Measurements from ENCODE around the gene HLA-DMA.
"Not testable (repeated sequence)": the region's sequence is repeated elsewhere in the genome, so short reads cannot be mapped to it uniquely, and the experiment has no call there.

Gene HLA-DMA

DNA sequence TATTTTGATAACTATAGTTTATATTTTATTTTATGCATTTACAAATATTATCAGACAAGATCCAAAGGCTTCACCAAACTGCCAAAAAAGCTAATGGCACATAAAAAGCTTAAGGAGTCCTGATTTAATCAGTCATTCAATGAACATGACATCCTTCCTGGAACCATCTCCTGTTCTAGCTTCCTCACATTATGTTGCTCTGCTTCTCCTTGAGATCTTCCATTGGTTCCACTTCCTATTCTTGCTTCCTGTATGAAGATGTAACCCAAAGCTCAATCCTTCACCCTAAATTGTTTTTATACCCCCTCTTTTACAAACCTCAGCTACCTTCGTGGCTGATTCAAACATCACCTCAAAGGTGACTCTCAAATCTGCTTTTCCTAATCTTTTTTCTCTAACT is 11.0 kb upstream of the HLA-DMA start:
- no peak for DNase-seq (ENCODE audit: low read depth, low spot score)
- no peak overlapping the region for H3K4me3 ChIP-seq (ENCODE audit: low read length)

DNA sequence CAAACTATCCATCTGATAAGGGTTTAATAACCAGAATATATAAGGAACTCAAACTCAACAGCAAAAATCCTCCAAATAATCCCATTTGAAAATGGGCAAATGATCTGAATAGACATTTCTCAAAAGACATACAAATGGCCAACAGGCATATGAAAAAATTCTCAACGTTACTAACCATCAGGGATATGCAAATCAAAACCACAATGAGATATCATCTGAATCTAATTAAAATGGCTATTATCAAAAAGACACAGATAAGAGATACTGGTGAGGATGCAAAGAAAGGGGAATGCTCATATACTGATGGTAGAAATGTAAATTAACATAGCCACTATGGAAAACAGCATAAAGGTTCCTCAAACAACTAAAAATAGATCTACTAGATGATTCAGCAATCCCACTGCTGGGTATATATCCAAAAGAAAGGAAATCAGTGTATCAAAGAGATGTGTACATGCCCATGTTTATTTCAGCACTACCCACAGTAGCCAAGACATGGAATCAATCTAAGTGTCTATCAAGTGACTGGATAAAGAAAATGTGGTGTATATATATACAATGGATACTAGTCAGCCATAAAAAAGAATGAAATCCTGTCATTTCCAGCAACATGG is 9.4 kb upstream of the HLA-DMA start:
- DNase-seq (ENCODE audit: low read depth, low spot score): no peak
- H3K4me3 ChIP-seq (ENCODE audit: low read length): no peak overlapping the region

DNA sequence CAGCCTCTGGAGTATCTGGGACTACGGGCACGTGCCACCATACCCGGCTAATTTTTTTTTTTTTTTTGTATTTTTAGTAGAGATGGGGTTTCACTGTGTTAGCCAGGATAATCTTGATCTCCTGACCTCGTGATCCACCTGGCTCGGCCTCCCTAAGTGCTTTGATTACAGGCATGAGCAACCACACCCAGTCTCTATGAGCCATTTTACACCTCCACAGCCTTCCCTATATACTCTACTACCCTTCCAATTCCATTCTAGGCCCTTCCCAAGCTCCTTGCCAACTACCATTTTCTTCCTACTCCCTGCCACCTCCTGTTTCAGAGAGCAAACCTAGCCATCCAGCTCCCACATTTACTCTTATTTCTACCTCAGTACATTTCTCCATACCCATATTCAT is 7.7 kb upstream of the HLA-DMA start:
- no peak for DNase-seq (ENCODE audit: low read depth, low spot score)
- no peak overlapping the region for H3K4me3 ChIP-seq (ENCODE audit: low read length)

DNA sequence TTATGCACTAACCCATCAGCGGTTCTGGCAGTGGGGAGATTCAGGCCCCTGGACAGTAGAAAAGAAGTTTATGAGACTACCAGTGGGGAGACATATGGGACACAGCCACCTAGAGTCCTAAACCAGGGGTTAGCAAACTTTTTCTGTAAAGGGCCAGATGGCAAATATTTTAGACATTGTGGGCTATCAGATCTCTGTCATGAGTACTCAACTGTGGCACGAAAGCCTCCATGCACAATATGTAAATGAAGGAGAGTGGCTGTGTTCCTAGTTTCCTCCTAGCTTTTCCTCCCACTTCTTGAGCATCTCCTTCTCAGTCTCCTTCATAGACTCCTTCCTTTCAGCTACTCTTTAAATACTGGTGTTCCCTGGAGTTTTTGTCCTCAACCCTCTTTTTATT is 3.3 kb upstream of the HLA-DMA start:
- no peak for DNase-seq (ENCODE audit: low read depth, low spot score)
- no peak overlapping the region for H3K4me3 ChIP-seq (ENCODE audit: low read length)

- DNase-seq (ENCODE audit: low read depth, low spot score): peak; percentile 60
- H3K4me3 ChIP-seq (ENCODE audit: low read length): no peak overlapping the region
Observed at GRCh38 chr6:32954986-32955802, 2.3 kb upstream of the HLA-DMA start.

DNA sequence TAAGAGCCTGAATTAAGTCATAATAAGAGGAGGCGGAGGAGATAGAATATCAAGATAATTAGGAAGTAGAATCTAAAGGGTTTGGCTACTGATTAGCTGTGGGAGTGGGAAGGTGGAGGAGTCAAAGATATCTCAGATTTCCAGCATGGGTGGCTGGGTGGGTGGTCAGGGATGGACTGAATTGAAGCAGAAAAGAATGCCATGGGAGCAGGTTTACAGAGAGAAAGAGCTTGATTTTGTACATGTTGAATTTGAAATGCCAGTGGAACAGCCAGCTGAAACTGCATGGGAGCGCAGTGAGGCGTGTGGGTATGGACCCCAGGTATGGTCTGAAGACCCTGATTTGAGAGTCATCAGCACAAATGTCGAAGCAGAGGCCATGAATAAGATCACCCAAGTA is 1.4 kb upstream of the HLA-DMA start:
- DNase-seq (ENCODE audit: low read depth, low spot score): no peak
- H3K4me3 ChIP-seq (ENCODE audit: low read length): no peak overlapping the region

- DNase-seq (ENCODE audit: low read depth, low spot score): no peak
- H3K4me3 ChIP-seq (ENCODE audit: low read length): no peak overlapping the region
Observed at GRCh38 chr6:32953775-32954174, 878 bp upstream of the HLA-DMA start.

GRCh38 chr6:32950449-32950848 is 2.4 kb downstream of the HLA-DMA start:
- no peak overlapping the region for H3K4me3 ChIP-seq (ENCODE audit: low read length)
- no peak for DNase-seq (ENCODE audit: low read depth, low spot score)

DNA sequence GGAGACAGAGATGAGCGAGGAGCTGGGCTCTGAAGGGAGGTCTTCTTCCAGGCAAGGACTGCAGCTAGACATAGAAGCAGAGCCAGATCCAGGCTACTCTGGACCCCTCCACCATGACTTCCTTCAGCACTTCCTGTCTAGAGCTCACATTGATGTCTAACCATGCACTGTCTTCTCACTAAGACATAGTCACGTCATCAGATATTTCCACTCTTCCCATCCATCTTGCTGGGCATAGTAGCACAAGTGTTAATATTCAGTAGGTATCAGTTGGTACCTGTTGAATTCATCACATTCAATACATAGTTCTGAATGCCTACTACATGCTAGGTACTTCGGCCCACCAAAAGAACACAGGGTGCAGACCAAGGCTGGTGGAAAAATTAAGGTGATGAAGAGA is 2.9 kb downstream of the HLA-DMA start:
- DNase-seq (ENCODE audit: low read depth, low spot score): no peak
- H3K4me3 ChIP-seq (ENCODE audit: low read length): no peak overlapping the region

DNA sequence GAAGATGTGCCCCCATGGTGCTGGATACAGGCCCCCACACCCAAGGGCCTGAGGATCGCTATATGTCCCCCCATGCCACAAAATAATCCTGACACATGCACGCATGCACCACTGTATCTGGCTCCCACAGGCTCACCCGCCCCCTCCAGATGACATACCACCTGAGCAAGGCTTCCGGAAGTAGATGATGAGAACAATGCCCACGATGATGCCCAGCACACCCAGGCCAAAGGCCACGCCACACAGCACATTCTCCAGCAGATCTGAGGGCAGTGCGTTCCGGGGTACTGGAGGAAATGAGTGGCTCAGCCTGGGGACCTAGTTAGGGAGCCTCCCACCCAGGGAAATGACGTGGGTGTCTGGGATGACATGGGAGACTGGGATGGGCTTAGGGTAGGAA is 3.8 kb downstream of the HLA-DMA start:
- no peak overlapping the region for H3K4me3 ChIP-seq (ENCODE audit: low read length)
- DNase-seq (ENCODE audit: low read depth, low spot score): no peak

- no peak overlapping the region for H3K4me3 ChIP-seq (ENCODE audit: low read length)
- DNase-seq (ENCODE audit: low read depth, low spot score): no peak
Observed at GRCh38 chr6:32947552-32948465, 5.1 kb downstream of the HLA-DMA start.

- DNase-seq (ENCODE audit: low read depth, low spot score): no peak
- H3K4me3 ChIP-seq (ENCODE audit: low read length): no peak overlapping the region
Observed at GRCh38 chr6:32946893-32947292, 6.0 kb downstream of the HLA-DMA start.

GRCh38 chr6:32945953-32946352 is 6.9 kb downstream of the HLA-DMA start:
- H3K4me3 ChIP-seq (ENCODE audit: low read length): no peak overlapping the region

GRCh38 chr6:32945108-32945760 is 7.7 kb downstream of the HLA-DMA start:
- H3K4me3 ChIP-seq (ENCODE audit: low read length): no peak overlapping the region
- DNase-seq (ENCODE audit: low read depth, low spot score): no peak

More at GRCh38 chr6:32945953-32946352, 6.9 kb downstream of the HLA-DMA start:
- DNase-seq (ENCODE audit: low read depth, low spot score): no peak

DNA sequence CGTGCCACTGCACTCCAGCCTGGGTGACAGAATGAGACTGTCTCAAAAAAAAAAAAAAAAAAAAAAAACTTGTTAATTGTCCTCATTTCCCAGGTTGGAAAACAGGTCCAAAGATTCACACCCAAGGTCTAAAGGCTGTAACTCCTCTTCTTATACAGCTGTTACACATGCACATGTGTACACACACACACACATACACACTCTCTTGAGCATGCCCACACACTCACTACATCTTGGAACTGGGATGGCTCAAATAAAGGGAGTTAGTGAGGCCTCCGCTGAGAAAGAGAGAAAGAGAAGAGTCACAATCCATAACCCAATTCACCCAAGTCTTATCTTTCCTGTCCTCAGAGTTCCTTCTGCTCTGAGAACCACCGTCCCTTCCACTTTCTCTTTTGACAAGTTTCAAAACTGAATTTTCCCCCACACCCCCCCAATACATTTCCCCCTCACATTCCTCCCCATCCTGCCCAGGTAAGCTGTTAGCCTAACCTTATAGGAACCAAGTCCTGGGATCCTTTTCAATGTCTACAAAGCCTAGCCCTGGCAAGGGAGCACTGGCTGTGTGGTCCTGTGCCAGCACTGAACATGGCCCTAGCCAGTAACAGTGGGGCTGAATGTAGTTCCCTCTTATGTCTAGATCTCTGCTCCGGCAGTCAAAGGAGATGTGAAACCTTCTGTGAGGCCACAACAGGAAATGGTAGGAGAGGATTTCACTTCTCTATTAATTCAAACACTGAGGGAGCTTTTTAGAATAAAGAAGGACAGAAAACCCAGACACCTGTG is 8.8 kb downstream of the HLA-DMA start:
- H3K4me3 ChIP-seq (ENCODE audit: low read length): peak overlapping the region; percentile 30
- peak; percentile 69 for DNase-seq (ENCODE audit: low read depth, low spot score)

DNA sequence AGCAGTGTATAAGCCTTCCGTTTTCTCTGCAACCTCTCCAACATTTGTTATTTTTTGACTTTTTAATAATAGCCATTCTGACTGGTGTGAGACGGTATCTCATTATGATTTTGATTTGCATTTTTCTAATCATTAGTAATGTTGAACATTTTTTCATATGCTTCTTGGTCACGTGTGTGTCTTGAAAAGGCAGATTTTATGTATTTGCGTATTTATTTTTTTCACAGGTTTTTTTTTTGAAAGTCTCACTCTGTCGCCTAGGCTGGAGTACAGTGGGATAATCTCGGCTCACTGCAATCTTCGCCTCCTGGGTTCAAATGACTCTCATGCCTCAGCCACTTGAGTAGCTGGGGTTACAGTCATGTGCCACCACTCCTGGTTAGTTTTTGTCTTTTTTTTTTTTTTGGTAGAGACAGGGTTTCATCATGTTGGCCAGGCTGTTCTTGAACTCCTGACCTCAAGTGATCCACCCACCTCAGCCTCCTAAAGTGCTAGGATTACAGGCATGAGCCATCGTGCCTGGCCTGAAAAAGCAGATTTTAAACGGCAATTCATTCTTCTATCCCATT is 10.3 kb downstream of the HLA-DMA start:
- H3K4me3 ChIP-seq (ENCODE audit: low read length): not testable (repeated sequence)

GRCh38 chr6:32941214-32941768 is 11.6 kb downstream of the HLA-DMA start:
- DNase-seq (ENCODE audit: low read depth, low spot score): no peak
- H3K4me3 ChIP-seq (ENCODE audit: low read length): no peak overlapping the region

More for the DNA sequence above, 10.3 kb downstream of the HLA-DMA start:
- not testable (repeated sequence) for DNase-seq (ENCODE audit: low read depth, low spot score)

DNA sequence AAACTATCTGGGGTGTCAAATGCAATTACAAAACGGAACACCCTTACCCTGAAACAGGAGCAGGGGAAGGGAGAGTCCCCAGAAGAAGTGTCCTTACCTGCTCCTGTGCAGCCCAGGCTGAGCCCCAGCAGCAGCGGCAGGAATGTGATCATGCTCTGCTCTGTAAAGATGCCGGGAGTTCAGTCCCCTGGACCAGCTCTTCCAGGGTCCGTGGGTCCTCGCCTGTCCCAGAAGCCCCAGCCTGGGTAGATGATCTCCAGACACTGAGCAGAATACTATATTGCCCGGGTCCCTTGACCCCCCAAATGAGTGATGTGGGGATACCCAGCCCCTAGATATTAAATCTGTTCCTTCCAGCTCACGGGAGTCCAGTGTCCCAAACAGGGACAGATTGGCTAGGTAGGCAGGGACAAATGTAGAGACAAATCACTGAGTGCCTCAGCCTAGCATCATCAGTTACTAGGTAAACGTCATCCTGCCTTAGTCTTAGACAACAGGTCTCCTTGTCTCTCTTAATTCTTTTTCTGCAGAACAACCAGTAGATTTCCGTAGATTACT is 12.2 kb downstream of the HLA-DMA start, which contains the start of gene HLA-DMB:
TSS of gene HLA-DMB (minus strand) at position 373 of the 558 bp plus-strand sequence. CDS start at position 152, 221 bp downstream.
- H3K4me3 ChIP-seq (ENCODE audit: low read length): no peak within 1 kb of the TSS
- peak; percentile 73 for DNase-seq (ENCODE audit: low read depth, low spot score)
